ENCODE data around the gene CSAD. TPM values are rescaled to one million over a fixed set of nuclear protein-coding genes. Genes with fewer than 3 reads are reported as not detected.

Gene CSAD
- total and polyA plus RNA-seq, 2 experiments from 2014 or later = 3.2 to 7.1 TPM

GRCh38 chr12:53208435-53208834 lies 27.7 kb upstream of the CSAD start:
- H3K79me2 ChIP-seq (replicated peaks; ENCODE audit: insufficient read depth) = no peaks in the 10 kb centered on the region; the same call in 1 of the 2 replicates
- no peak overlapping the region for H3K4me3 ChIP-seq
- ATAC-seq (no peak; the same call in 2 of the 3 replicates), DNase-seq (ENCODE audit: low spot score) (no peak)
- H3F3A ChIP-seq (replicated peaks; ENCODE audit: low read depth) = peaks cover 15% of the 10 kb centered on the region
- H3K27ac ChIP-seq (ENCODE audit: low read depth) = no peak overlapping the region
- peaks cover 25% of the 10 kb centered on the region for H3K27me3 Mint-ChIP-seq (ENCODE audit: insufficient read depth, low read depth, poor library complexity)
- no peak overlapping the region; the same call in 2 of the 3 replicates for H3K4me3 Mint-ChIP-seq
- peaks cover 40% of the 10 kb centered on the region for H3K36me3 Mint-ChIP-seq (ENCODE audit: low read depth)
- no peaks in the 10 kb centered on the region for H3K9me2 ChIP-seq (ENCODE audit: insufficient read depth)
- peaks cover 20% of the 10 kb centered on the region for H3K36me3 ChIP-seq (ENCODE audit: insufficient read depth)
- H2AFZ ChIP-seq = no peak overlapping the region
- H4K20me1 ChIP-seq (replicated peaks; ENCODE audit: insufficient read depth) = peaks cover 13% of the 10 kb centered on the region
- TF ChIP-seq ZNF462 (CRISPR knock-in tag; IDR thresholded peaks at IDR 0.05) (no peak), ZNF331 (CRISPR knock-in tag; IDR thresholded peaks at IDR 0.05; ENCODE audit: low read depth) (no peak), STAT1 (IDR thresholded peaks at IDR 0.05; ENCODE audit: unreplicated experiment) (no peak), CTCF (conservative IDR thresholded peaks at IDR 0.05; ENCODE audit: low read depth in 2 of 2) (no peak), ETS1 (IDR thresholded peaks at IDR 0.05) (no peak), POLR2AphosphoS5 (IDR thresholded peaks at IDR 0.05; ENCODE audit: low read depth) (no peak), EZH2phosphoT487 (IDR thresholded peaks at IDR 0.05; ENCODE audit: unreplicated experiment) (no peak), NANOG (IDR thresholded peaks at IDR 0.05; ENCODE audit: borderline replicate concordance) (no peak), JUNB (IDR thresholded peaks at IDR 0.05; ENCODE audit: unreplicated experiment) (no peak), ZNF114 (CRISPR knock-in tag; IDR thresholded peaks at IDR 0.05) (no peak), REST (IDR thresholded peaks at IDR 0.05; ENCODE audit: unreplicated experiment) (no peak), CREB1 (CRISPR knock-in tag; IDR thresholded peaks at IDR 0.05; ENCODE audit: low read depth) (no peak), EZH2 (IDR thresholded peaks at IDR 0.05; ENCODE audit: low read depth, unreplicated experiment) (no peak)
- 0 out of 2 replicates have a peak, but pooled peaks cover 3% of the 10 kb centered on the region for H3K27me3 ChIP-seq (ENCODE audit: insufficient read depth)
- H3K4me1 ChIP-seq (ENCODE audit: insufficient read depth) = peaks cover 1% of the 10 kb centered on the region
- H3K9me3 Mint-ChIP-seq = no peaks in the 10 kb centered on the region
- peaks cover 23% of the 10 kb centered on the region for H3K4me1 Mint-ChIP-seq
- no peak overlapping the region for H3K27ac Mint-ChIP-seq
- H3K4me2 ChIP-seq = no peak overlapping the region
